ENCODE measurements around the gene RRAS.

DNA sequence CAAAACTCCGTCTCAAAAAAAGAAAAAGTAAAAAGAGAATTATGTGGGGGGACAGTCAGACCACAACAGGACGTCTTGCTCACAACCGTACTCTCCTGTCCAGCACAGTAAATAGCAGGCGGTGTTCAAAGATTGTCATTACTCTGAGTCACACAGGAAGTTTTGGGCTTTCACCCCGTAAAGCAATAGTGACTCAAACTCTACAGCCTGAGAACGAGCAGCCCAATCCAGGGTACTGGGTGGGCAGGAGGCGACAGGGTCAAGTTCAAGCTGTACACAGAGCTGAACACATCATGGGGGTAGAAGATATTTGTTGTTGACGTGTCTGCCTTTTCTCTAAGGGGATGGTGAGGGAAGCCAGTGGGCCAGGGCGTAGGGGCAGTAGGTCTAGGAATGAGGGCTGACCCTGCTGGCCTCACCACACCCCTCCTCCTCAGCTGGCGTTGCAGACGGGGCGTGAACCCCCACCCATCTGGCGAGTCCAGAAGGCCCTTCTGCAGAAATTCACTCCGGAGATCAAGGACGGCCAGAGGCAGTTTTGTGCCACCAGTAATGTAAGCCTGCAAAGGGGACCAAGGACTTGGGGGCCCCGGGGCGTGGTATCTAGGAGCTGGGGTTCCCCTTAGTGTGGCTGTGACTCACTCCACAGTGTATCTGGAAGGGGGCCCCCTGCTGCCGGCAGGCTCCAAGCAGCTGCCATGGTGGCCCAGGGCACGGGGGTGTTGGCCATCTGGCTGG lies 25.7 kb downstream of the RRAS start:
- TF ChIP-seq POLR2AphosphoS5 (IDR thresholded peaks at IDR 0.05; ENCODE audit: low read depth, low read length) (no peak), TAF1 (IDR thresholded peaks at IDR 0.05; ENCODE audit: borderline replicate concordance, insufficient read depth, low read length) (no peak), SIN3A (IDR thresholded peaks at IDR 0.05; ENCODE audit: borderline replicate concordance, insufficient read depth, low read length) (no peak), FOXP2 (optimal IDR thresholded peaks at IDR 0.05; ENCODE audit: borderline replicate concordance, extremely low read depth, extremely low read length, insufficient read depth) (no peak)
- TF ChIP-seq, protein P1, sequence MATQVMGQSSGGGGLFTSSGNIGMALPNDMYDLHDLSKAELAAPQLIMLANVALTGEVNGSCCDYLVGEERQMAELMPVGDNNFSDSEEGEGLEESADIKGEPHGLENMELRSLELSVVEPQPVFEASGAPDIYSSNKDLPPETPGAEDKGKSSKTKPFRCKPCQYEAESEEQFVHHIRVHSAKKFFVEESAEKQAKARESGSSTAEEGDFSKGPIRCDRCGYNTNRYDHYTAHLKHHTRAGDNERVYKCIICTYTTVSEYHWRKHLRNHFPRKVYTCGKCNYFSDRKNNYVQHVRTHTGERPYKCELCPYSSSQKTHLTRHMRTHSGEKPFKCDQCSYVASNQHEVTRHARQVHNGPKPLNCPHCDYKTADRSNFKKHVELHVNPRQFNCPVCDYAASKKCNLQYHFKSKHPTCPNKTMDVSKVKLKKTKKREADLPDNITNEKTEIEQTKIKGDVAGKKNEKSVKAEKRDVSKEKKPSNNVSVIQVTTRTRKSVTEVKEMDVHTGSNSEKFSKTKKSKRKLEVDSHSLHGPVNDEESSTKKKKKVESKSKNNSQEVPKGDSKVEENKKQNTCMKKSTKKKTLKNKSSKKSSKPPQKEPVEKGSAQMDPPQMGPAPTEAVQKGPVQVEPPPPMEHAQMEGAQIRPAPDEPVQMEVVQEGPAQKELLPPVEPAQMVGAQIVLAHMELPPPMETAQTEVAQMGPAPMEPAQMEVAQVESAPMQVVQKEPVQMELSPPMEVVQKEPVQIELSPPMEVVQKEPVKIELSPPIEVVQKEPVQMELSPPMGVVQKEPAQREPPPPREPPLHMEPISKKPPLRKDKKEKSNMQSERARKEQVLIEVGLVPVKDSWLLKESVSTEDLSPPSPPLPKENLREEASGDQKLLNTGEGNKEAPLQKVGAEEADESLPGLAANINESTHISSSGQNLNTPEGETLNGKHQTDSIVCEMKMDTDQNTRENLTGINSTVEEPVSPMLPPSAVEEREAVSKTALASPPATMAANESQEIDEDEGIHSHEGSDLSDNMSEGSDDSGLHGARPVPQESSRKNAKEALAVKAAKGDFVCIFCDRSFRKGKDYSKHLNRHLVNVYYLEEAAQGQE (IDR thresholded peaks at IDR 0.05; ENCODE audit: insufficient read depth in 1 of 2, low read depth in 2 of 2, low read length in 2 of 2): no peak

Data from PFSK-1 (cell line).